ENCODE data around the gene CD3E.

CD3E gene

DNA sequence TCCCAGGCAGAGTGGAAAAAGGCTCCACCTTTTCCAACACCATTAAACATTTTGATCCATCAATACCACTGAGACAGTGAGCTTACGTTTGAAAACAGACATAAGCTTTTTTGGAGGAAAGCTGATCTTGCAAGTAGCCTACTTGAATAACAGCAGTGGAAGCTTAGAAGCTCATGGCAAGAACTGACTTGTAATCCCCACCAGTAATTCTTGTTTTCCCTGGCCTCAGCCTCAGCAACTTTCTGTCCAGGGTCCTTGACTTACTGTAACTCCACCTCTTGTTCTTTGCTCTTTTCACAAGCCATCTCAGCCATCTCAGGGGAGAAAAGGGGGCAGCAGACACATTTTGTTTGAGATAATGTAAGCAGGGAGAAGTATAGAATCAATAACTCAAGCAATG, 28.1 kb upstream of the CD3E start:
- no peak overlapping the region for H3K4me3 ChIP-seq (replicated peaks; ENCODE audit: low read depth, low read length)
- TF ChIP-seq, protein P1, sequence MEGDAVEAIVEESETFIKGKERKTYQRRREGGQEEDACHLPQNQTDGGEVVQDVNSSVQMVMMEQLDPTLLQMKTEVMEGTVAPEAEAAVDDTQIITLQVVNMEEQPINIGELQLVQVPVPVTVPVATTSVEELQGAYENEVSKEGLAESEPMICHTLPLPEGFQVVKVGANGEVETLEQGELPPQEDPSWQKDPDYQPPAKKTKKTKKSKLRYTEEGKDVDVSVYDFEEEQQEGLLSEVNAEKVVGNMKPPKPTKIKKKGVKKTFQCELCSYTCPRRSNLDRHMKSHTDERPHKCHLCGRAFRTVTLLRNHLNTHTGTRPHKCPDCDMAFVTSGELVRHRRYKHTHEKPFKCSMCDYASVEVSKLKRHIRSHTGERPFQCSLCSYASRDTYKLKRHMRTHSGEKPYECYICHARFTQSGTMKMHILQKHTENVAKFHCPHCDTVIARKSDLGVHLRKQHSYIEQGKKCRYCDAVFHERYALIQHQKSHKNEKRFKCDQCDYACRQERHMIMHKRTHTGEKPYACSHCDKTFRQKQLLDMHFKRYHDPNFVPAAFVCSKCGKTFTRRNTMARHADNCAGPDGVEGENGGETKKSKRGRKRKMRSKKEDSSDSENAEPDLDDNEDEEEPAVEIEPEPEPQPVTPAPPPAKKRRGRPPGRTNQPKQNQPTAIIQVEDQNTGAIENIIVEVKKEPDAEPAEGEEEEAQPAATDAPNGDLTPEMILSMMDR (IDR thresholded peaks at IDR 0.05; ENCODE audit: low read depth, low read length, missing control alignments), result no peak
- no peak for DNase-seq (ENCODE audit: extremely low read depth, low read depth)

DNA sequence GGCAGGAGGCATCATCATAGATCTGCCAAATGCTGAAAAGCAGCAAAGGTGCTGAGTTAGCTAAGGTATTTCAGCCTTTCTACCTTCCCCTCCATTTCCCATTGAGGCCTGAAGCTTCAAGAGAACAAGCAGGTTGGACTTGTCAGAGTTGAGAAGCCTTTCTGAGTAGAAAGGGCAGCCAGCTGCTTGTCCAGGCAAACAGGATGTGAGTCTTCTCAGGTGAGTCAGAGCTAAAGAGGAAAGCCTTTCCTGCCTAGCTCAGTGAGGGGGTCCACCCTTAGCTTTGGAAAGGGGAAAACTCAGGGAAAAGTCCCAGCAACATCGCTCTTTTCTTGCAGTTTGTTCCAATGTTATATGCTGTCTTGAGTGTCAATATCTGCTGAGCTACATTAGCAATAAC, 27.2 kb upstream of the CD3E start:
- H3K4me3 ChIP-seq (replicated peaks; ENCODE audit: low read depth, low read length), result no peak overlapping the region
- DNase-seq (ENCODE audit: extremely low read depth, low read depth), result no peak
- TF ChIP-seq, protein P1 (IDR thresholded peaks at IDR 0.05; ENCODE audit: low read depth, low read length, missing control alignments), result no peak

DNA sequence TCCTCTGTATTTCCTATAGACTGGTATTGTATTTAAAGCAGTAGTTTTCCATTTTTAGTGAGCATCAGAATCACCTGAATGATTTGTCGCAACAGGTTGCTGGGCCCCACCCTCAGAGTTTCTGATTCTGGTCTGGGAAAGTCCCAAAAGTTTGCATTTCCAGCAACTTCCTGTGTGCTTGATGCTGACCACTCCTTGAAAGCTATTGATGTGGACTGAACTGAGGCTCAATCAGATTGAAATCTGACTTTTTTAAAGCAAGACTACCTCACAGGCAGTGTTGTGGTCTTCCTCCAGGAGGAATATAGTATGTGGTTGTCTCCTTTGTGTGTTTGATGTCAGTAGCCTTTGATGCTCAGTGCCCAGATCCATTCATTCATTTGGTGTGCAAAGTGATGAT, 23.2 kb upstream of the CD3E start:
- DNase-seq (ENCODE audit: extremely low read depth, low read depth), result no peak
- TF ChIP-seq, protein P1 (IDR thresholded peaks at IDR 0.05; ENCODE audit: low read depth, low read length, missing control alignments), result no peak
- H3K4me3 ChIP-seq (replicated peaks; ENCODE audit: low read depth, low read length), result no peak overlapping the region

- H3K4me3 ChIP-seq (replicated peaks; ENCODE audit: low read depth, low read length), result no peak overlapping the region
- TF ChIP-seq, protein P1 (IDR thresholded peaks at IDR 0.05; ENCODE audit: low read depth, low read length, missing control alignments), result no peak
- no peak for DNase-seq (ENCODE audit: extremely low read depth, low read depth)
These were observed 21.9 kb upstream of the CD3E start for GRCh38 chr11:118282606-118283005.

GRCh38 chr11:118283037-118283636, 21.4 kb upstream of the CD3E start:
- no peak overlapping the region for H3K4me3 ChIP-seq (replicated peaks; ENCODE audit: low read depth, low read length)
- TF ChIP-seq, protein P1 (IDR thresholded peaks at IDR 0.05; ENCODE audit: low read depth, low read length, missing control alignments), result no peak
- DNase-seq (ENCODE audit: extremely low read depth, low read depth), result no peak

DNA sequence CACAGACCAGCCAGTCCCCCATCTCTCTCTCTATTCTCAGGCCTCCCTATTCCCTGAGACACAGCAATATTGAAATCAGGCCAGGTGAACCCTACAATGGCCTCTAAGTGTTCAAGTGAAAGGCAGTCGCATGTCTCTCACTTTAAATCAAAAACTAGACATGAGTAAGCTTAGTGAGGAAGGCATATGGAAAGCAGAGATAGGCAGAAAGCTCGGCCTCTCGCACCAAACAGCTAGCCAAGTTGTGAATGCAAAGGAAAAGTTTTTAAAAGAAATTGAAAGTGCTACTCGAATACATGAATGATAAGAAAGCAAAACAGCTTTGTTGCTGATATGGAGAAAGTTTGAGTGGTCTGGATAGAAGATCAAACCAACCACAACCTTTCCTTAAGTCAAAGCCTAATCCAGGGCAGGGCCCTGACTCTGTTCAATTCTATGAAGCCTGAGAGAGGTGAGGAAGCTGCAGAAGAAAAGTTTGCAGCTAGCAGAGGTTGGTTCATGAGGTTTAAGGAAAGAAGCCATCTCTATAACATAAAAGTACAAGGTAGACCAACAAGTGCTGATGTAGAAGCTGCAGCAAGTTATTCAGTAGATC, 20.7 kb upstream of the CD3E start:
- TF ChIP-seq, protein P1 (IDR thresholded peaks at IDR 0.05; ENCODE audit: low read depth, low read length, missing control alignments), result no peak
- DNase-seq (ENCODE audit: extremely low read depth, low read depth), result no peak
- no peak overlapping the region for H3K4me3 ChIP-seq (replicated peaks; ENCODE audit: low read depth, low read length)

DNA sequence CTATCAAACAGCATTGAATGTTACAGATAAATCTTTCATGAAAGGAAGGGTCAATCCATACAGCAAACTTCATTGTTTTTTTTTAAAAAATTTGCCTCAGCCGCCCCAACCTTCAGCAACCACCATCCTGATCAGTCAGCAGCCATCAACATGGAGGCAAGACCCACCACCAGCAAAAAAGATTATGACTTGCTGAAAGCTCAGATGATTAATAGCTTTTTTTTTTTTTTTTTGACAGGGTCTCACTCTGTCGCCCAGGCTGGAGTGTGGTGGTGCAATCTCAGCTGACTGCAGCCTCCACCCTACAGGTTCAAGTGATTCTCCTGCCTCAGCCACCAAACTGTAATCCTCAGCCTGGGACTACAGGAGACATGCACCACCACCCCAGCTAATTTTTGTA, 18.0 kb upstream of the CD3E start:
- DNase-seq (ENCODE audit: extremely low read depth, low read depth), result no peak
- TF ChIP-seq, protein P1 (IDR thresholded peaks at IDR 0.05; ENCODE audit: low read depth, low read length, missing control alignments), result no peak
- H3K4me3 ChIP-seq (replicated peaks; ENCODE audit: low read depth, low read length), result no peak overlapping the region
